OCI-LY7 (cell line): ENCODE data around the gene NRAP. TPM values are rescaled to one million over a fixed set of nuclear protein-coding genes. Genes with fewer than 3 reads are reported as not detected.

Experiments
- BruUV-seq: library from RNA; stranded (reverse); fragments of 400-500 nt; replicated peaks from 2 replicates; lab custom pipeline; 2021; lab: Mats Ljungman, UMichigan
- CTCF ChIA-PET: fragments of 300-600 bp; sonication (Branson Sonifier 250); formaldehyde crosslinking; loops from one replicate; lab custom pipeline; 2022; ENCODE audit warnings: antibody characterized with exemption; ENCODE audit not compliant: unreplicated experiment; lab: Charles Lee
- POLR2A ChIA-PET: fragments of 300-600 bp; sonication (Branson Sonifier 250); formaldehyde crosslinking; loops from one replicate; lab custom pipeline; 2022; ENCODE audit warnings: antibody characterized with exemption; lab: Charles Lee
- DNase-seq: peaks from one replicate; pipeline ENCODE4 v3.0.0-alpha.2; 2015; ENCODE audit warnings: low spot score
- H2AFZ ChIP-seq: fragments of 200-600 bp; sonication (generic), shearing (Covaris generic); 2 replicates; pipeline ENCODE4 v1.6.1; 2014; ENCODE audit warnings: mild to moderate bottlenecking, antibody characterized with exemption, low read length, moderate library complexity
- H3K27ac ChIP-seq: fragments of 200-600 bp; sonication (generic); 2 replicates; pipeline ENCODE4 v1.5.1; 2014; ENCODE audit warnings: mixed run types, low read depth, mild to moderate bottlenecking, moderate library complexity, low read length, inconsistent platforms; ENCODE audit not compliant: poor library complexity, severe bottlenecking
- H3K36me3 ChIP-seq: fragments of 200-600 bp; sonication (generic); 2 replicates; pipeline ENCODE4 v1.6.1; 2014; ENCODE audit warnings: mild to moderate bottlenecking, antibody characterized with exemption, low read length, moderate library complexity, mixed read lengths; ENCODE audit not compliant: insufficient read depth
- H3K4me1 ChIP-seq: fragments of 200-600 bp; sonication (generic); 2 replicates; pipeline ENCODE4 v1.5.1; 2014; ENCODE audit warnings: mild to moderate bottlenecking, low read length; ENCODE audit not compliant: insufficient read depth, poor library complexity, severe bottlenecking
- H3K4me2 ChIP-seq: fragments of 200-600 bp; sonication (generic); 2 replicates; pipeline ENCODE4 v1.6.1; 2014; ENCODE audit warnings: mild to moderate bottlenecking, low read length
- H3K4me3 ChIP-seq: fragments of 200-600 bp; sonication (generic); 2 replicates; pipeline ENCODE4 v1.5.1; 2014; ENCODE audit warnings: mild to moderate bottlenecking, low read depth, low read length; ENCODE audit not compliant: poor library complexity, severe bottlenecking
- H3K79me2 ChIP-seq: fragments of 200-600 bp; sonication (generic); 2 replicates; pipeline ENCODE4 v1.6.1; 2016; ENCODE audit warnings: low read depth, mild to moderate bottlenecking, low read length, moderate library complexity, mixed read lengths; ENCODE audit not compliant: insufficient read depth
- H3K9me2 ChIP-seq: fragments of 200-600 bp; sonication (generic); 2 replicates; pipeline ENCODE4 v1.6.1; 2016; ENCODE audit warnings: mild to moderate bottlenecking, low read length, mixed read lengths; ENCODE audit not compliant: insufficient read depth
- H3K9me3 ChIP-seq: fragments of 200-600 bp; sonication (generic); 2 replicates; pipeline ENCODE4 v1.6.1; 2014; ENCODE audit warnings: mild to moderate bottlenecking, mixed run types, low read length, mixed read lengths
- H4K20me1 ChIP-seq: fragments of 200-600 bp; sonication (generic); 2 replicates; pipeline ENCODE4 v1.6.1; 2014; ENCODE audit warnings: mild to moderate bottlenecking, antibody characterized with exemption, low read length, moderate library complexity, mixed read lengths; ENCODE audit not compliant: insufficient read depth
- EZH2phosphoT487 ChIP-seq: fragments of 200-600 bp; sonication (generic); IDR thresholded peaks from 2 replicates; pipeline ENCODE4 v1.6.1; 2018; ENCODE audit warnings: low read depth, borderline replicate concordance, mild to moderate bottlenecking, mixed run types, antibody characterized with exemption, low read length, moderate library complexity, mixed read lengths
- intact Hi-C: fragments of 100-400 bp; cut with micrococcal nuclease; formaldehyde crosslinking; loops from one replicate; pipeline ENCODE4 v1.10.0; 2022; ENCODE audit not compliant: unreplicated experiment
- total RNA-seq, 2 experiments: library from RNA; depleted of rRNA in 1 of 2; stranded (reverse); fragments of >200 nt in 1 of 2; shearing (Covaris generic) in 1 of 2; gene quantifications; 2 replicates each; pipeline ENCODE4 v1.2.3, GENCODE V29; 2014 to 2022
- TF ChIP-seq, protein P1 (sequence below): fragments of 200-600 bp; sonication (generic); conservative IDR thresholded peaks from 2 replicates; pipeline ENCODE4 v1.5.1; 2014; ENCODE audit warnings: mild to moderate bottlenecking, antibody characterized with exemption, low read length, moderate library complexity, mixed read lengths

NRAP gene
- total RNA-seq, 2 experiments from 2014 or later = not detected

DNA sequence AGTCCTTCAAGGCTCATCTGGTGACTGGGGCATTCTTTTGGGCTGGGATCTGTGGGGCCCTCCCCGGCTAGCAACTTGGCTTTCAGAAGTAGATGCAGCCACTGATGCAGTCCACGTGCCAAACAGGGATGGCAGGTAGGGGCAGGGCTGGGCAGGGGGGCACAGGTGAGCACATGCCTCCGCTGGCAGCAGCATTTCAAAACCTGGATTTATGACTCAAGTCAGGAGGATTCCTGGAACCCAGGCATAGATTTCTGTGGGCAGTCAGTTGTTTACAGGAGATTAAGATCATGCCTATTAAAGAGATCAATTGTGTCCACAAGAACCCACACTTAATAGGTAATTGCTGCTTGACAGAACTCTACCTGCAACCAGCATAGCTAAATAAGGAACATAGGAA is 111.8 kb downstream of the NRAP start:
- H3K4me1 ChIP-seq = no peaks in the 10 kb centered on the region
- POLR2A ChIA-PET = no interaction called here

DNA sequence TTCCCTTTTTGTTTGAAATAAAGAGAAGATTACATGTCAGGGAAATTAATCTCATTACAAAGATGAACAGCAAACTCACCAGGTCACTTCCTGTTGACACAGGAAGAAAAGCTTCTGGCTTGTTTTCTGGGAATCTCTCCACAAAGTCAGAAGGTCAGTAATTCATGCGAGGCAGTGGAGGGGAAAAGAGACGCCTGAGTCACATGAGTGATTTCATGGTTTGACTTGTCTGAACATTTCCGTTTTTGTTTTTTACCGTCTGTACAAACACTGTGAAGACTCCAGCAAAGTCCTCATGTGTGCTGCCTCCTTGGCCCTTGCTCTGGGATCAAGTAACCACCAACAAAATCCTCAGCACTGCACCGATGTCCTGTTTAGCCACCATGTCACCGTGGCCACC is 113.5 kb downstream of the NRAP start:
- ChIA-PET POLR2A (no interaction called here), CTCF (no interaction called here)

More for the DNA sequence above, 111.8 kb downstream of the NRAP start:
- Histone ChIP-seq H3K79me2 (no peaks in the 10 kb centered on the region), H3K4me2 (no peak overlapping the region), H4K20me1 (no peaks in the 10 kb centered on the region), H3K9me3 (no peaks in the 10 kb centered on the region), H3K9me2 (no peaks in the 10 kb centered on the region), H2AFZ (no peak overlapping the region), H3K36me3 (no peaks in the 10 kb centered on the region), H3K27ac (no peak overlapping the region), H3K4me3 (no peak overlapping the region)
- CTCF ChIA-PET = no interaction called here
- intact Hi-C loops = no loop called here
- BruUV-seq = no TSS peak
- no peak for DNase-seq
- TF ChIP-seq, protein P1, sequence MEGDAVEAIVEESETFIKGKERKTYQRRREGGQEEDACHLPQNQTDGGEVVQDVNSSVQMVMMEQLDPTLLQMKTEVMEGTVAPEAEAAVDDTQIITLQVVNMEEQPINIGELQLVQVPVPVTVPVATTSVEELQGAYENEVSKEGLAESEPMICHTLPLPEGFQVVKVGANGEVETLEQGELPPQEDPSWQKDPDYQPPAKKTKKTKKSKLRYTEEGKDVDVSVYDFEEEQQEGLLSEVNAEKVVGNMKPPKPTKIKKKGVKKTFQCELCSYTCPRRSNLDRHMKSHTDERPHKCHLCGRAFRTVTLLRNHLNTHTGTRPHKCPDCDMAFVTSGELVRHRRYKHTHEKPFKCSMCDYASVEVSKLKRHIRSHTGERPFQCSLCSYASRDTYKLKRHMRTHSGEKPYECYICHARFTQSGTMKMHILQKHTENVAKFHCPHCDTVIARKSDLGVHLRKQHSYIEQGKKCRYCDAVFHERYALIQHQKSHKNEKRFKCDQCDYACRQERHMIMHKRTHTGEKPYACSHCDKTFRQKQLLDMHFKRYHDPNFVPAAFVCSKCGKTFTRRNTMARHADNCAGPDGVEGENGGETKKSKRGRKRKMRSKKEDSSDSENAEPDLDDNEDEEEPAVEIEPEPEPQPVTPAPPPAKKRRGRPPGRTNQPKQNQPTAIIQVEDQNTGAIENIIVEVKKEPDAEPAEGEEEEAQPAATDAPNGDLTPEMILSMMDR = no peak

DNA sequence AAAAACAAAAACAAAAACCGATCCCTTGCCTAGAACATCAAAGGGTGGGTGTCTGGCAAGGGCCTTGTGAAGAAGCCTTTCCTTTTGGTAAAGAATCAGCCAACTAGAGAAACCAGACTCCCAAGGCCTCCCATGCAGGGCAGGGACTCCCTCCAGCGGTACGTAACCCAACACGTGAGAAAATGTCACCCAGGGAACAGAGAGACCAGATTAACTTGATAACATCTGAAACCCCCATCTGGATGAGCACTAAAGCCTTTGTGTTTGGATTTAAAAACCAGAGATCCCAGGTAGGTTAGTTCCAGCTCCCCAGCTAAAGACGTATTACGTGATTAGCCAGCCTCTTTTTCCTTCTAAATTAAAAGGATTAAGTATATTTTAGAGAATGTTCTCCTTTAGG is 114.0 kb downstream of the NRAP start:
- Histone ChIP-seq H4K20me1 (no peaks in the 10 kb centered on the region), H3K9me3 (no peaks in the 10 kb centered on the region), H3K4me1 (no peaks in the 10 kb centered on the region), H3K27ac (no peak overlapping the region), H3K4me3 (no peak overlapping the region), H3K4me2 (no peak overlapping the region), H3K9me2 (no peaks in the 10 kb centered on the region), H2AFZ (0 out of 2 replicates have a peak overlapping the region, but pooled peaks have one; percentile 29), H3K36me3 (no peaks in the 10 kb centered on the region), H3K79me2 (no peaks in the 10 kb centered on the region)
- DNase-seq = no peak
- intact Hi-C loops = no loop called here
- ChIA-PET CTCF (no interaction called here), POLR2A (no interaction called here)
- no peak for TF ChIP-seq EZH2phosphoT487
- TF ChIP-seq, protein P1 = no peak
- BruUV-seq = no TSS peak

More for the DNA sequence above, 113.5 kb downstream of the NRAP start:
- Histone ChIP-seq H3K4me3 (no peak overlapping the region), H3K36me3 (no peaks in the 10 kb centered on the region), H3K4me2 (no peak overlapping the region), H3K27ac (no peak overlapping the region), H3K9me3 (no peaks in the 10 kb centered on the region), H4K20me1 (no peaks in the 10 kb centered on the region), H3K9me2 (no peaks in the 10 kb centered on the region), H3K79me2 (no peaks in the 10 kb centered on the region), H3K4me1 (no peaks in the 10 kb centered on the region), H2AFZ (peak overlapping the region; percentile 29; the same call in 1 of the 2 replicates)
- no peak for TF ChIP-seq EZH2phosphoT487
- TF ChIP-seq, protein P1 = no peak
- no peak for DNase-seq
- BruUV-seq = no TSS peak
- intact Hi-C loops = no loop called here
